CD4-positive, alpha-beta T cell treated with Interleukin-17A for 4 hours (primary cell): Measurements from ENCODE around the gene ZNF48.

Source experiments
- DNase-seq: peaks from one replicate; pipeline ENCODE4 v3.0.0-alpha.2; 2020; ENCODE audit warnings: mixed read lengths

Gene ZNF48

DNA sequence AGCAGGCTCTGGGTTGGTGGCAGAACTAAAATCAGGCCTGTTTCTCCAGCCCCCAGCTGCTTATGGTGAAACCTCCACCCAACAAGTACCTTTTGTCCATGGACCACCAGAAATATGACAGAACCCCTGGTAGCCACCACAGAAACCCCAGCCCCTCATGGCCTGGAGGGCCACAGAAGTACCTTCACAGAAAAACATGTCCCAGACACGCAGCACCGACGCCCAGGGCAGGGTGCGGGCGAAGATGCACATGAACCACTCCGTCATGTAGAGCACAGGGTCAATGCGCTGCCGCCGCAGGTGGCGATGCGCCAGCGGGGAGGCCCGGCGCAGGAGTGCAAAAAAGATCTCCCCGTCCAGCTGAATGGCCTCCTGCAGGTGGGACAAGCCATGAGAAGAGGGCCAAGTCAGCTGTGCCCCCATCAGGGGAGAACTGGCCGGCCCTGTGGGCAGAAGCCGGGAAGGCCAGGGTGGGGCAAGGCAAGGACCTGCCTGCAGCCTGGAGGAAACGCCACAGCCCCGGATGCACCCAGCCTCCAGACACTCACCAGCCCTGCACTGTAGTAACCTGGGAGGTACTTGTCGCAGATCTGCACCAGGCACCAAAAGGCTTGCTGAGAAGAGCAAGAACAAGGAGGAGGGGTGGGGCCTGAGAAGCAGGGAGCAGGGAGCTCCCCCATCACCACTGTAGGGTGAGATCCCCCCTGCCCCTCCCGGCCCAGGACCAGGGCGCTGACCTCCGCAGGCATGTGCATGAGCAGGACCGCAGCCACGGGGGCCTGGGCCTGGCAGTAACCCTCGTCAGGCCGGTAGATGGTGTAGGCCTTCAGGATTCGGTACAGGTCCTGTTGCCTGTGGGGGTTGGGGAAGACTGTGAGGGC lies 36.0 kb upstream of the ZNF48 start:
- no peak for DNase-seq

DNA sequence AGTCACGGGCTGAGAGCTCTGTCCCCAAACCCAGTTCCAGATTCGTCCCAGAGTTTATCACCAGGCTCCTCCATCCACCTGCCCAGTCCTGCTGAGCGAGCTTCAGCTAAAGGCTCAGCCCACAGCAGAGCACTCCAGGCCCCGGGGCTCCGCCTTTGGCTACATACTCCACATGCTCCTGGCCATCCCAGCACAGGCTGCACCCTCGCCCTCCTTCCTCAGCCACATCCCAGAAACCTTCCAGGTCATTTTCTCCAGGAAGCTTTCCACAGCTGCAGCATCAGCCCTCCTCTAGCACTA lies 35.4 kb upstream of the ZNF48 start:
- DNase-seq: no peak

DNA sequence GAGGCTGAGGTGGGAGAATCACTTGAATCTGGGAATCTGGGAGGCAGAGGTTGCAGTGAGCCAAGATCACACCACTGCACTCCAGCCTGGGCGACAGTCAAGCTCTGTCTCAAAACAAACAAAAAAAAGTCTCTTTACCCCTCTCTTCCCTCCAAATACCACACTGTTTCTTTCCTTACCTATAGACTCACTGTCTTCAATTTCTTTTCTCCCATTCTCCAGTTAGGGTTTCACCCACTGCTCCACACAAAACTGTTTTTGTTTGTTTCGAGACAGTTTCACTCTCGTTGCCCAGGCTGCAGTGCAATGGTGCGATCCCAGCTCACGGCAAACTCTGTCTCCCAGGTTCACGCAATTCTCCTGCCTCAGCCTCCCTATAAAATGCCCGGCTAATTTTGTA lies 34.0 kb upstream of the ZNF48 start:
- DNase-seq: no peak

DNA sequence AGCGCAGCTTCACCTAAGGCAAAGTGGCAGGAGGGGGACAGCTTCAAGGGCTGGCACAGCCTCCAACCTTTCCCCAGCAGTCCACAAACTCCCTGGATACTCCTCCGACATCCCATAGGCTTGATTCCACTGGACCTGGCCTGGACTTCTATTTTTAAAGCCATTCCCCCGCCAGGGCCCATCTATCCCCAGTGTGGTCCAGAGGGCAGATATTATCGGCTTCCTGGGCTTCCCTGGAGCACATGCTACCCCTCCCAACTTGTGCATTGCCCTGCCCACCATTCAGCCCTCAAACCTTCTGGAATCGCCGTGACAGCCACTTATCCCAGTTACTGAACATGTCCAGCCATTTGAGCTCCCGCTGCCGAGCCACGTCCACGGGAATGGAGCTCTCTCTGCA lies 30.0 kb upstream of the ZNF48 start:
- DNase-seq: no peak

DNA sequence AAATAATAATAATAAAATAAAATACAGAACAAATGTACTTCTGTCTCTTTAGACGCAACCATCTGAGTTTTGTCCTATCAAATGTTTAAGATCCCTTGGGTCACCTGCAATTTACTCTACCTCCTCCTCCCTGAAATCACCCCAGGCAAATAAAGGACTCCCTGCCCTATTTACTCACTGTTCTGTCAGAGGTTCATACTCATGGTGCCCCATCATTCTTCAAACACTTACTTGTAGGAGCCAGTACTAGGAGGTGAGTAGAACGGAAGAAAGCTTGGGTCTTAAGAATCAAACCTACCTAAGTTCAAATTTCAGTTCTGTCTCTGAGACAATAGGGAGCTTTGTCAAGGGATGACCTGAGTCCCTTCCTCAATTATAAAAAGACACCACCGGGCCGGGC lies 28.7 kb upstream of the ZNF48 start:
- no peak for DNase-seq

DNA sequence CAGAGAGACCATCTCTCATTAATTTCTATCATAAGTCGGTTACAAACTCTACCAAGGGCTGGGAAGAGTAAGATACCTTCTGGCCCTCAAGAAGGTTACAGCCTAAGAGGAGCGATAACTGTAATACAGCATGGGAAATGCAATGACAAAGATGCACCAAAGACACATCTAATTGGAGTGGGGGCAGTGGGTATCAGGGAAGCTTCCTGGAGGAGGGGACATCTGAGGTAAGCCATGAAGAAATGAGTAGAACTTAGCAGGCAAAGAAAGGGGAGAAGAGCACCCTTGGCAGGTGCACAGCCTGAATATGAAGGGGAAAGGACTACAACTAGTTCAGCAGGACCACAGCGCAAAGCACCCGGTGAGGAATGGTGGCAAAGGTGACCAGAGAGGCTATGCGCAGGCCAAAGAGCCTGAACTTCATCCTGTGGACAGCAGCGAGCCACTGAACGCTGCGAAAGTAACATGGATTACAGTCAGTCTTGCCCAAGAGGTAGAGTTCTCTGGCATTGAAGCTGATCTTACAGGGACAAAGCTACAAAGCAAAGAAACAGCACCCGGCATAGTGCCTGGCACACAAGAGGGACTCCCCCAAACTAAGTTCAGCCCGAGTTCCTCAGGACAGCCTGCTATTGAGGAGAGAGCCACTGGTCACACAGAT lies 27.7 kb upstream of the ZNF48 start:
- DNase-seq: no peak

DNA sequence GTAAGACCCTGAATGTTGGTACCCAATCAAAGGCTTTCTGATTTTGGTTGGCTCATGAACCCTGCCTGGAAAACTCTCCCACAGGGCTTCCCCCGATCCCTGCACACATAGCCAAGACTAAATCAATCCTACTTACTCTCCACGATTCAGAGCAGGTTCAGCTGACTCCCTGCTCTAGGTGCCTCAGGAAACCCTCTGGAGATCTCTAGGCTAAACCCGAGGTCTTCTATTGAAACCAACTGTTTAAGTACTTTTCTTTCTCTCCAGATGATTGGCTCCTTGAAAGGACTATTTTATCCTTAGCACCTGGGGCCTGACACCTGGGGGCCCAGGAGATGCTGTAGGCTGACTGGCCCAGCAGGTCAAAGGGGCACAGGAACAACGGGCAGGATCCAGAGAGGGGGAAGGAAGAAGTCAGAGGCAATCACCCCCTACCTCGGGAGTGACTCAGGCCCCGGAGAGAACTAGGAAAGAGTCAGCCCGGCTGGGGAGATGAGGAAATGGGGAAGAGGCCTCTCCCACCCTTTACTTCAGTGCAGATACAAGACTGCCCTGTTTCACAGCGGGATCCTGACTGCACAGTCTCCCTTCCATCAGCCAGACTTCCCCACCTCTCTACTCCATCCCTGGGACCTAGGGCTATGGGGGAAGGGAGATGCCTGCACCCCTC lies 27.0 kb upstream of the ZNF48 start:
- no peak for DNase-seq

DNA sequence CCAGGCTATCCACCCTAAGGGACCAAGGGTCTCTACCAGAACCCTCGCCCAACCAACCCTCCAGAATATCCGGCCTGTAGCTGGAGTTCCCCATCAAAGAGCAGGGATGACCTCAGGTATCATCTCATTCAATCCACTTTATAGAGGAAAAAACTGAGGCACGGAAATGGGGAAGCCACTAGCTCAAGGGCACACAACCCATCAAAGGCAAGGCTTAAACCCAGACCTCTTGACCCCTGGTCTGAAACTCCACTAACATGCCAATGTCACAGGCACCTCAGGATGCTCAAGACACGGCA lies 26.5 kb upstream of the ZNF48 start:
- DNase-seq: no peak

DNA sequence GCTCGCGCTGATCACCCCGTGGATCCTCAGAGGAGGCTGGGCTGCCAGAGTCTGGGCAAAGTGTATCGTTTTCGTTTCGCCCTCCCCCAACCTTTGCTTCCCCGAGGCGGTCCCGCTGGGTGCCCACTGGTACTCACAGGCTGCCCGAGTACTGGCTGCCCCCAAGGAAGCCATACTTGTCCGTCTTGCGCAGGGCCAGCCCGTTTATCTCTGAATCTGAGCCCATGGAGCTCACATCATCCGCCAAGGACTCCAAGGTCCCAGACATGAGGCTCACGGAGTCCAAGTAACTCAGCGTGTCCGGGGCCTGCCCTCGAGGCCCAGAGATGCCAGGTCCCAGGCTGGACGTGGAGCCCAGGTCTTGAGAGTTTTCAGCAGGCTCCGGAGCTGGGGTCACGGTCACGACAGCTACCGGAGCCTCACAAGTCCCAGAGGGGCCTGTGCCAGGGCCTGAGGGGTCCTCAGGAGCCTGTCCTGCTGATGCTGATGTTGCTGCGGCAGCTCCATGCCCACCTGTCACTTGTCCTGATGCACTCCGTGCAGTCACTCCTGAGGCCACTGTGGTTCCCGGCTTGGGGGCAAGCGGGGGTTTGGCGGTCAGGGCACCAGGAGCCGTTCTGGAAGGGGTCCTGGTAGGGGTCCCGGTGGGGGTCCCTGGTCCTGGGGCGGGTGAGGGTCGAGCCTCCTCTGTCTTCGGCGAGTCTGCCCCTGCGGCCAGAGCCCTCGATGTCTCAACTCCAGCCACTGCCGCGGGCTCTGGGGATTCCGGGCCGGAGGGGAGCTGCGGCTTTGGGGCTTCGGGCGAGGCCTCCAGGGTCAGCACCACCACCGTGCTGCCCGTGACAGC lies 25.9 kb upstream of the ZNF48 start:
- no peak for DNase-seq

DNA sequence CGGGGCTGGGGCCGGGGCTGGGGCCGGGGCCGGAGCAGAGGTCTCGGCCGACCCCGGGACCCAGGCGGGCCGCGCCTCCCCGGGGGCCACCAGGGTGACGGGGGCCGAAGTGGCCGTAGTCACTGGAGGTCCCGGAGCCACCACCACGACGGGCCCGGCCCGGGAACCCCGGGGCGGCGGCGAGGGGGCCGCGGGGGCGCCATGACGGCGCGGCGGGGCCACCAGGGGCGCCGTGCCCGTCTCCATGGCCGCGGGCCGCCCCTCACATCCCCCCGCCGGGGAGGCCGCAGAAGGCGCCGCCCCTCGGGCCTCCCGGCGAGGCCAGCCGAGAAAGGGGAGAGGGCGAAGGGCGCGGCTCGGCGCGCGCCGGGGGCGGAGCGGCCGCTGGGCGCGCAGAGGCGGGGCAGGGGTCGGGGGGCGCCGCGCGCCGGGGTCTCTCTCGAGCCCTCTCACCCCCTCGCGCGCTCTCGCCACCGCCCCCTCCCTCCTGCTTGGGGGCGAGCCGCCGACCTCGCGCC lies 25.2 kb upstream of the ZNF48 start:
- no peak for DNase-seq

DNA sequence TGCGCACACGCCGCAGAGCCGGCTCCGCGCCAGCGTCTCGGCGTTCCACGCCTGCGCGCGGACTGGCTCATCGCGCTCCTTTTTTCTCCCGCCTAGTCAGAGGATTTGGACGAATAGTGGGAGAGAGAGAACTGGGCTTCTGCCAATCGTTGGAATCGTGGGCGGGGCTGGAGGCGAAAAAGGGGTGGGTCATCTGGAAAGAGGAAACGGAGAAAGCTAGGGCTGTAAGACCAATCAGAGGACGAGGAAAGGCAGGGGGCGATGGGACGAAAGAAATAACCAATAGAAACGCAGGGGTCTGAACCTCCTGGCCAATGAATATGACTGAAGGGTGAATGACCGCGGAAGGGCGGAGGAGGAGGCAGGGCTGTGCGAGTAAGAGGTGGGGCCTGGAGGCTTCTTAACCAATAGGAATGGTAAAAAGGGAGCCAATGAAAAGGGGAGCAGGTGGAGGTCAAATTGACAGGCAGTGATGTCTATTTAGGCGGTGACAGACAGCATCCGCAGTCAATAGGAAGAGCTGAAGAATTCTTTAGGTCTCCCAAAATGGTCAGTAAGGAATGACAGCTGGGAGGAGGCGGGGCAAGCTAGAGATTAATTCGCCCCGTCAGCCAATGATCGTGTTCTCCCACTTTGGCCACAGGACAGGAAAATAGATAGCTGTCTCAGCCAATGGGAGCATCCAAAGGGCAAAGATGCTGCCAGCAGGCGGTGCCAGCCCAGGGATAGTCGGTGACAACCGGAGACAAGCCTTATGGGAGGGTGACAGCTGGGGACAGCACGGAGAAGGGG lies 24.6 kb upstream of the ZNF48 start, which contains the start of gene TBC1D10B:
Gene TBC1D10B (minus strand): TSS at position 39 of the 792 bp plus-strand sequence. CDS start 311 bp downstream, outside the sequence.
- peak; percentile 98 for DNase-seq

DNA sequence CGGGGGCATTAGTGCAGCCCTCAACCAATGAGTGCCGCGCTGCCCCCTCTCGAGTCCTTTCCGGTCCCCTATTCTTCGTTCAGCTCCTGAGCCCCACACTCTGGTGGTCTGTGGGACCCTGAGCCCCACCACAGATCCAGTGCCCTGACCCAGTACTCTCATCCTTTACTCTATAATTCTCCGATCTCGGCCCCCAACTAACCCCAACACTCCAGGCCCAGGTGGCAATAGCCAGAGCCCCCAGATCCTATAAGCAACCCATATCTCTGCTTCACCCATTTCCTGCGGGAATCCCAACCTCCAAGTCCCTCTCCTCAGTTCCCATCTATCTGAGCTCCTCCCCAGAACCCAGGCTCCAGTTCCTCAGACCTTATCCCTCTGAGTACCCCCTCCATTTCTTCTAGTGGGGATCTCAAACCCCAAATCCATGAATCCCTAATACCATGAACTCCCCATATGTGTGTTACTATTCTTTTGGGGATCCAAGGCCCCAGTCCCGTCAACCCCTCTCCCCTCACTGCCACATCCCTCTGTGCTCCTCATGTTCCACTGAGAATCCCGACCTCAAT lies 23.9 kb upstream of the ZNF48 start:
- DNase-seq: no peak

DNA sequence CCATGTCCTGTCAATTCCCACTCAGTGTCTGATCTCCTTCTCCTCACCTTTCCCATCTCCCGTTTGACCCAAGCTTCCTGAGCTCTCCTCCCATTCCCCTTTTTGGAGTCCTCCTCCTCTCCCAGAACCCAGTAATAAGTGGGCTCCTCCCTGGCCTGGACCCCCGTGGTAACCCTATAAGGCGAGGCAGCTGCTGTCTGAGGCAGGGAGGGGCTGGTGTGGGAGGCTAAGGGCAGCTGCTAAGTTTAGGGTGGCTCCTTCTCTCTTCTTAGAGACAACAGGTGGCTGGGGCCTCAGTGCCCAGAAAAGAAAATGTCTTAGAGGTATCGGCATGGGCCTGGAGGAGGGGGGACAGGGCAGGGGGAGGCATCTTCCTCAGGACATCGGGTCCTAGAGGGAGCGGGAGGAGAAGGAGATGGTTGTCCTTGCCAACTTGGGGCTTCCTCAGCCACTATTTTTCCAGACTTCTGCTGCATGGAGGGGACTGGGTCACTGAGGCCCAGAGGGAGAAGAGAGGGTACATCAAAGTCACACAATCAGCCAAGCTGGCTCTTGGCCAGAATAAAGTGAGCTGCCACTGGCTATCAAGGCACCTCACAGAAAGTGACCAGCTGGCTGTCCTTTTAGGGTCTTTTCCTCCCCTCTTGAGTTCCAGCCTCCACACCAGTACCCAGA lies 23.0 kb upstream of the ZNF48 start:
- DNase-seq: no peak

DNA sequence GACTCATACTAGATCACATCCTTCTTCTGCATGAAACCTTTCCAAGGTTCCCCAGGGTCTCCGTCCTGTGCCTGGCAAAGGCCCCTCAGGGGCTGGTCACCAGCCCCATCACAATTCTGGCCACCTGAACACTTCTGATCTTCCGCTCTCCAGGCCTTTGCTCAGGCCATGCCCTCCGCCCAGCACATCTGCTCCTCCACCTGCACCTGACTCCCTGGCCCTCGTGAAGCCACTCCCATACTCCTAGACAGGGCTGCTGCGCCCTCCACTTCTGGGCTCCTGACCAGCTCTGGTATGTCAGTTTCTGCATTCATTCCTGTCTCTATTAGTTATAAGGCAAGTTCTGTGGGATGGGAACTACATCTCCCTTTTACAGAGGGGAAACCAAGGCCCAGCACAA lies 22.5 kb upstream of the ZNF48 start:
- no peak for DNase-seq

DNA sequence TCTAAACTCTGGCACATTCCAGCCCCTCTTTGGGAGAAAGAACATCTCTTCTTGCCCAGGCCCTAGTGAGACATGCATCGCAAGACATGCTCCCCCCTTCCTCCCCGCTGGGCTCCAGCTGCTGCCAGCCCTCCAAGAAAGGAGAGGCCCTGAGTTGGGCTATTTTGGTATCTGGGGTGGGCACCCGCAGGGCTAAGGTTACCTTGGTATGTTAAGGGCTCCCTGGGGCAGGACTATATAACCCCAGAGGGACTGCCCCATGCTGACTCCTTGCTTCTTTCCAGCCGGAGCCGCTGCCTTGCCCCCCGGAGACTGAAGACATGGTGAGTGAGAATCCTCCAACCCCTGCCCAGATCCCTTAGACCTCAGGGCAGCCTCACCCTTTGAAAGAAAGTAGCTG lies 20.7 kb upstream of the ZNF48 start, which contains the start of gene MYL11:
Gene MYL11 (plus strand): TSS at position 265 of the 400 bp plus-strand sequence. CDS start 56 bp downstream, at position 321.
- no peak for DNase-seq

DNA sequence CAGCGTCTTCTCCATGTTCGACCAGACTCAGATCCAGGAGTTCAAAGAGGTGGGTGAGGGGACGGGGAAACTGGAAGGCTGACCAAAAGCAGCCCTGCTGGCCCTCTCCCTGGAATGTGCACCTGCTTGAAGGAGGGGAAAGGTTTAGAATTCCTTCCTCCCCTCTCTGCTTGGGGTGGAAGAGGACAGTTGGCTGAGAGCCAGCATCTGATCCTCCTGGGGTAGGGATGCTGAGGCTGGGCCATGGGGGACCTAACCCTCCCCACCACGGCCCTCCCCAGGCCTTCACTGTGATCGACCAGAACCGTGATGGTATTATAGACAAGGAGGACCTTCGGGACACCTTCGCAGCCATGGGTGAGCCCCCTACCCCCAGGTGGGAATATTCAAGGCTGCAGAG lies 19.4 kb upstream of the ZNF48 start:
- no peak for DNase-seq

DNA sequence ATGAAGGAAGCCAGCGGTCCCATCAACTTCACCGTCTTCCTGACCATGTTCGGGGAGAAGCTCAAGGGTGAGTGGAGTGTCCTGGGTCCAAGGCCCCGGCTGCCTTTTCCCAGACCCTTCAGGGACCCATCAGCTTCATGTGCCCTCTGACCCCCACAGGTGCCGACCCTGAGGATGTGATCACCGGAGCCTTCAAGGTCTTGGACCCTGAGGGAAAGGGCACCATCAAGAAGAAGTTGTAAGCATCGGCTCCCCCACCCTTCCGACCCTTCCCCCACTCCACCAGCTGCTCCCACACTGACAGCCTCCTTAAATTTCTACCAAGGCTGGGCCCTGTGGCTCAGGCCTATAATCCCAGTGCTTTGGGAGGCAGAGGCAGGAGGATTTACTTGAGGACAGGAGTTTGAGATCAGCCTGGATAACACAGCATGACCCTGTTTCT lies 18.7 kb upstream of the ZNF48 start:
- no peak for DNase-seq

DNA sequence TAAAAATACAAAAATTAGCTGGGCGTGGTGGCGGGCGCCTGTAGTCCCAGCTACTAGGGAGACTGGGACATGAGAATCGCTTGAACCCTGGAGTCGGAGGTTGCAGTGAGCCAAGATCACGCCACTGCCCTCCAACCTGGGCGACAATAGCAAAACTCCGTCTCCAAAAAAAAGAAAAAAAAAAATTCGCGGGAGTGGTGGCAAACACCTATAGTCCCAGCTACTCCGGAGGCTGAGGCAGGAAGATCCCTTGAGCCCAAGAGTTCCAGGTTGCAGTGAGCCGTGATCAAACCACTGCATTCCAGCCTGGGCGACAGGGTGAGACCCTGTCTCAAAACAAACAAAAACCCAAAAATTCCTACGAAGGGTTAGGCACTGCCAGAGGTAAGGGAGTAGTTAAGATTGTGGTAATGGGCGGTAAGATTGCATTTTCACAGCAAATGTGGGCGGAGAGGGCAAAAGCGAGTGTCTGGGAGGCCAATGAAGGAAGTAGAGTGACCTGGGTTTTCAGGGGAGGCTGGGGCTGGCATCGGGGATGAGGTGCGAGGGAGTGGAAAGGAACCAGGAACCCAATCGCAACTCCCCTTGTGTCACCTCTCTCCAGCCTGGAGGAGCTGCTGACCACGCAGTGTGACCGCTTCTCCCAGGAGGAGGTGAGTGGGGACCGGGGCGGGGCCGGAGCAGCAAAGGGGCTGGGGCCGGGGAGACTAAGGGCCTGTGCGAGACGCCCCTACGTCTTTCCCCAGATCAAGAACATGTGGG lies 18.0 kb upstream of the ZNF48 start:
- no peak for DNase-seq

DNA sequence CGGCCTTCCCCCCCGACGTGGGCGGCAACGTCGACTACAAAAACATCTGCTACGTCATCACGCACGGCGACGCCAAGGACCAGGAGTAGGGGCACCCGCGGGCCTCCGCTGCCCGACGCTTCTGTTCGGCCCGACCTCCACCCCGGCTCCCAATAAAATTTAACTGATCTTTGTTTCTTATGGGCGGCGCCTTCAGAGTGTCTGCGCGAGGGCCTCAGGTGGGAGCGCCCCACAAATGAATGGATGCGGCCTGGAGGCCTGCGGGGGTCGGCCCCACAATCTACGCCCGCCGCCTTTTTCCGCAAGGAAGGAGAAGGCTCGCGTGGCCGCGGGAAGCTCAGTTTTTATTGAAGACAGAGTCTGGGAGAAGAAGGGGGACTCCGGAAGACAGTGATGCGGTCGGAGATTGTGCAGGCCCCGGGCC lies 17.4 kb upstream of the ZNF48 start:
- DNase-seq: peak; percentile 94
